Adrenal gland (tissue), 12 donors: ENCODE data around the gene NUCB1. TPM values are rescaled to one million over a fixed set of nuclear protein-coding genes. Genes with fewer than 3 reads are reported as not detected.
"Not testable (repeated sequence)": the region's sequence is repeated elsewhere in the genome, so short reads cannot be mapped to it uniquely, and the experiment has no call there.

Source experiments
- DNase-seq, 7 donors: peaks; one replicate each; pipeline ENCODE4 v3.0.0-alpha.2; 2019 to 2020
- H3K27ac ChIP-seq, 5 donors: fragments of 200-600 bp; sonication (generic) in 4 of 5; 1 replicate in 3 of 5; 2 replicates in 2 of 5; pipeline versions ENCODE4 v1.5.1 to v1.8.0; 2016 to 2020; ENCODE audit warnings: mild to moderate bottlenecking in 1 of 5
- H3K27me3 ChIP-seq: fragments of 200-600 bp; 2 replicates; pipeline ENCODE4 v1.8.0; 2021
- H3K36me3 ChIP-seq, 2 donors: fragments of 200-600 bp; replicated peaks in 1 of 2; 1 replicate in 1 of 2; 2 replicates in 1 of 2; pipeline versions ENCODE4 v1.5.1 to v1.8.0; 2018 to 2022
- H3K4me1 ChIP-seq, 2 donors: fragments of 200-600 bp; replicated peaks in 1 of 2; 1 replicate in 1 of 2; 2 replicates in 1 of 2; pipeline versions ENCODE4 v1.5.1 to v1.8.0; 2018 to 2021
- H3K4me3 ChIP-seq, 4 donors: fragments of 200-600 bp; sonication (generic) in 3 of 4; one replicate each; pipeline ENCODE4 v1.5.1; 2016 to 2018
- H3K9me3 ChIP-seq, 3 donors: fragments of 200-600 bp; sonication (generic) in 1 of 3; replicated peaks in 1 of 3; 1 replicate in 2 of 3; 2 replicates in 1 of 3; pipeline versions ENCODE4 v1.5.1 to v1.8.0; 2016 to 2021
- CTCF ChIP-seq, 6 experiments: fragments of 450-650 bp in 4 of 6; fragments of 200-600 bp in 2 of 6; sonication (generic) in 1 of 6; IDR thresholded peaks; 1 replicate in 5 of 6; 2 replicates in 1 of 6; pipeline versions ENCODE4 v1.5.1 to v1.8.0; 2016 to 2021; ENCODE audit warnings: antibody characterized with exemption in 6 of 6, mild to moderate bottlenecking in 2 of 6, moderate library complexity in 1 of 6
- POLR2A ChIP-seq, 2 donors: fragments of 450-650 bp; IDR thresholded peaks; one replicate each; pipeline ENCODE4 v1.6.1; 2017; ENCODE audit warnings: antibody characterized with exemption in 2 of 2, mild to moderate bottlenecking in 2 of 2, moderate library complexity in 1 of 2
- WGBS, 4 donors: extraction: QIAGEN DNeasy Blood & Tissue Kit in 2 of 4; methylation state at CpG; one replicate each; pipeline versions ENCODE4 v1.1.5 to v1.1.7; 2013 to 2017; 5-methylcytosine and 5-hydroxymethylcytosine counted together
- intact Hi-C, 2 donors: fragments of 100-400 bp; cut with DNase I; formaldehyde crosslinking; loops; one replicate each; pipeline versions ENCODE4 v1.14.1 to v1.15.0; 2022 to 2023
- polyA plus RNA-seq, 3 donors: library from polyadenylated mRNA; stranded (reverse); fragments of 200-250 nt in 2 of 3; fragments of 350-450 nt in 1 of 3; fragmentation: Illumina TruSeq in 1 of 3; extraction: RNeasy Lipid Tissue Mini Kit (QIAGEN cat#74804) in 1 of 3; gene quantifications; one replicate each; pipeline ENCODE4 v1.2.3, GENCODE V29; 2013 to 2014
- total RNA-seq, 9 donors: library from RNA; depleted of rRNA in 4 of 9; stranded (reverse); fragments of >200 nt in 4 of 9; fragments of 120-200 nt in 1 of 9; fragmentation: NEBNext Ultra II Directional in 1 of 9; extraction: Animal tissue kit (Norgen Biotek cat#: 25700) in 1 of 9; gene quantifications; one replicate each; pipeline versions ENCODE4 v1.1.0 to v1.2.4, GENCODE V29; 2013 to 2023
- donor health status: healthy with polysubstance abuse.
- donor health status: Bipolar disorder and iron deficiency.
- donor health status: DM: yes; HTN: yes; CAD: no.
- donor health status: DM: no; HTN: no; CAD: no.
- donor health status: DM: no; HTN: no; CAD: no.
- donor health status: DM: yes; HTN: yes; CAD: no.

NUCB1 gene
- total and polyA plus RNA-seq, 12 donors = 98.8 to 581 (median 249) TPM

- no peak for DNase-seq
- peaks cover 0 to 73% of the 10 kb centered on the region in 2 donors for H3K36me3 ChIP-seq
- TF ChIP-seq POLR2A (IDR thresholded peaks at IDR 0.05) (no peak), CTCF (IDR thresholded peaks at IDR 0.05) (no peak)
- WGBS, 4 donors = 87 to 95% (median 89%) methylated on average over 16 to 18 of the region's 18 CpGs
- intact Hi-C loops = no loop called here
- H3K4me1 ChIP-seq = no peaks in the 10 kb centered on the region
- H3K27me3 ChIP-seq = no peaks in the 10 kb centered on the region
- no peak overlapping the region for H3K4me3 ChIP-seq
- no peaks in the 10 kb centered on the region for H3K9me3 ChIP-seq
- H3K27ac ChIP-seq = no peak overlapping the region
Observed at GRCh38 chr19:48918801-48919247, 18.7 kb downstream of the NUCB1 start.

- peaks cover 0 to 68% of the 10 kb centered on the region in 2 donors for H3K36me3 ChIP-seq
- H3K27ac ChIP-seq, intact Hi-C loops, H3K9me3 ChIP-seq, H3K4me3 ChIP-seq, DNase-seq, H3K27me3 ChIP-seq, H3K4me1 ChIP-seq: not testable (repeated sequence)
- 93 to 97% (median 94%) methylated on average over 8 of the region's 8 CpGs for WGBS, 4 donors
Observed at GRCh38 chr19:48919271-48919670, 19.2 kb downstream of the NUCB1 start.

- intact Hi-C loops = no loop called here
- Histone ChIP-seq H3K27ac (no peak overlapping the region), H3K9me3 (no peaks in the 10 kb centered on the region), H3K27me3 (no peaks in the 10 kb centered on the region), H3K4me1 (no peaks in the 10 kb centered on the region), H3K4me3 (no peak overlapping the region), H3K36me3 (peaks cover 0 to 53% of the 10 kb centered on the region in 2 donors)
- no peak for DNase-seq
- no peak for TF ChIP-seq POLR2A (IDR thresholded peaks at IDR 0.05)
- TF ChIP-seq CTCF (IDR thresholded peaks at IDR 0.05) = no peak
- 60 to 86% (median 75%) methylated on average over 6 to 10 of the region's 10 CpGs for WGBS, 4 donors
Observed at GRCh38 chr19:48920949-48921348, 20.8 kb downstream of the NUCB1 start.

- H3K27me3 ChIP-seq = no peaks in the 10 kb centered on the region
- H3K9me3 ChIP-seq = no peaks in the 10 kb centered on the region
- DNase-seq = no peak
- no peak overlapping the region for H3K27ac ChIP-seq
- 92 to 99% (median 96%) methylated on average over 6 to 12 of the region's 12 CpGs for WGBS, 4 donors
- H3K36me3 ChIP-seq = peaks cover 0 to 43% of the 10 kb centered on the region in 2 donors
- H3K4me1 ChIP-seq = no peaks in the 10 kb centered on the region
- intact Hi-C loops = no loop called here
- no peak overlapping the region for H3K4me3 ChIP-seq
- no peak for TF ChIP-seq CTCF (IDR thresholded peaks at IDR 0.05)
- TF ChIP-seq POLR2A (IDR thresholded peaks at IDR 0.05) = no peak
Observed at GRCh38 chr19:48921721-48922500, 21.8 kb downstream of the NUCB1 start.
